WI38 (cell line): ENCODE data around the gene ARL15.

Experiments
- H3K4me3 ChIP-seq: 2 replicates; pipeline ENCODE4 v1.5.1; 2011; ENCODE audit warnings: low read depth, mild to moderate bottlenecking, control low read depth, low read length
- CTCF ChIP-seq: IDR thresholded peaks from 2 replicates; pipeline ENCODE4 v1.5.1; 2012; ENCODE audit warnings: low read depth, mild to moderate bottlenecking, control low read depth, low read length

Gene ARL15

GRCh38 chr5:53907827-53908226 lies 402.5 kb downstream of the ARL15 start:
- no peak overlapping the region for H3K4me3 ChIP-seq
- TF ChIP-seq CTCF: no peak

- H3K4me3 ChIP-seq: no peak overlapping the region
- no peak for TF ChIP-seq CTCF
Observed at GRCh38 chr5:53906736-53907135, 403.6 kb downstream of the ARL15 start.

- no peak for TF ChIP-seq CTCF
- no peak overlapping the region for H3K4me3 ChIP-seq
Observed at GRCh38 chr5:53902296-53902907, 408.0 kb downstream of the ARL15 start.

- TF ChIP-seq CTCF: no peak
- H3K4me3 ChIP-seq: no peak overlapping the region
Observed at GRCh38 chr5:53900677-53901076, 409.7 kb downstream of the ARL15 start.

- TF ChIP-seq CTCF: no peak
- H3K4me3 ChIP-seq: no peak overlapping the region
Observed at GRCh38 chr5:53895091-53895683, 415.2 kb downstream of the ARL15 start.

- TF ChIP-seq CTCF: no peak
- H3K4me3 ChIP-seq: no peak overlapping the region
Observed at GRCh38 chr5:53893626-53894025, 416.7 kb downstream of the ARL15 start.

- no peak overlapping the region for H3K4me3 ChIP-seq
- TF ChIP-seq CTCF: no peak
Observed at GRCh38 chr5:53892224-53892623, 418.1 kb downstream of the ARL15 start.
